GM21515 (cell line): ENCODE measurements around the gene EIF4E.
"Not testable (repeated sequence)": the region's sequence is repeated elsewhere in the genome, so short reads cannot be mapped to it uniquely, and the experiment has no call there.

Experiments used
- ATAC-seq: cut with Tn5 transposase; IDR thresholded peaks from one replicate; pipeline ENCODE4 v1.9.1; 2021; ENCODE audit not compliant: unreplicated experiment

Gene EIF4E

GRCh38 chr4:98928505-98929340, at the start of gene EIF4E:
EIF4E (minus strand) TSS chr4:98929133; CDS start chr4:98929112, 21 bp downstream.
- peak; percentile 65 for ATAC-seq

GRCh38 chr4:98977557-98977956, 48.6 kb upstream of the EIF4E start:
- no peak for ATAC-seq

GRCh38 chr4:98976716-98977115, 47.8 kb upstream of the EIF4E start:
- ATAC-seq: no peak

- no peak for ATAC-seq
These were observed 41.2 kb upstream of the EIF4E start for GRCh38 chr4:98969878-98970785.

GRCh38 chr4:98967786-98968329, 38.9 kb upstream of the EIF4E start:
- ATAC-seq: no peak

GRCh38 chr4:98966926-98967325, 38.0 kb upstream of the EIF4E start:
- ATAC-seq: no peak

GRCh38 chr4:98963538-98964433, 34.9 kb upstream of the EIF4E start:
- no peak for ATAC-seq

- no peak for ATAC-seq
These were observed 32.8 kb upstream of the EIF4E start for GRCh38 chr4:98961770-98962169.

- ATAC-seq: no peak
These were observed 30.5 kb upstream of the EIF4E start for GRCh38 chr4:98959411-98959810.

GRCh38 chr4:98958065-98958464, 29.1 kb upstream of the EIF4E start:
- no peak for ATAC-seq

GRCh38 chr4:98955229-98955628, 26.3 kb upstream of the EIF4E start:
- no peak for ATAC-seq

- ATAC-seq: no peak
These were observed 22.8 kb upstream of the EIF4E start for GRCh38 chr4:98951710-98952109.

- ATAC-seq: no peak
These were observed 22.0 kb upstream of the EIF4E start for GRCh38 chr4:98950925-98951324.

GRCh38 chr4:98946359-98946758, 17.4 kb upstream of the EIF4E start:
- ATAC-seq: no peak

- no peak for ATAC-seq
These were observed 16.4 kb upstream of the EIF4E start for GRCh38 chr4:98945297-98945850.

- ATAC-seq: no peak
These were observed 11.0 kb upstream of the EIF4E start for GRCh38 chr4:98939892-98940298.

GRCh38 chr4:98939438-98939837, 10.5 kb upstream of the EIF4E start:
- no peak for ATAC-seq

- no peak for ATAC-seq
These were observed 9.2 kb upstream of the EIF4E start for GRCh38 chr4:98937986-98938720.

GRCh38 chr4:98935633-98936032, 6.7 kb upstream of the EIF4E start:
- no peak for ATAC-seq

- not testable (repeated sequence) for ATAC-seq
These were observed 5.9 kb upstream of the EIF4E start for GRCh38 chr4:98934851-98935250.
